Uterus (tissue), 4 donors: ENCODE data around the gene ULK4. TPM values are rescaled to one million over a fixed set of nuclear protein-coding genes. Genes with fewer than 3 reads are reported as not detected.

Experiments
- DNase-seq, 2 donors: peaks; one replicate each; pipeline ENCODE4 v3.0.0-alpha.2; 2019 to 2020
- H3K27ac ChIP-seq, 2 donors: fragments of 200-600 bp; sonication (generic); 1 replicate in 1 of 2; 2 replicates in 1 of 2; pipeline ENCODE4 v1.5.1; 2016 to 2018
- H3K27me3 ChIP-seq, 2 donors: fragments of 200-600 bp; sonication (generic); one replicate each; pipeline ENCODE4 v1.5.1; 2018 to 2019; ENCODE audit warnings: control low read depth in 1 of 2
- H3K36me3 ChIP-seq, 2 donors: fragments of 200-600 bp; sonication (generic); one replicate each; pipeline ENCODE4 v1.5.1; 2019; ENCODE audit warnings: control low read depth in 1 of 2
- H3K4me1 ChIP-seq, 2 donors: fragments of 200-600 bp; sonication (generic); one replicate each; pipeline ENCODE4 v1.5.1; 2018 to 2019; ENCODE audit warnings: control low read depth in 1 of 2
- H3K4me3 ChIP-seq, 2 donors: fragments of 200-600 bp; sonication (generic); 1 replicate in 1 of 2; 2 replicates in 1 of 2; pipeline ENCODE4 v1.5.1; 2018 to 2019; ENCODE audit warnings: mild to moderate bottlenecking in 1 of 2
- H3K9me3 ChIP-seq, 2 donors: fragments of 200-600 bp; sonication (generic); one replicate each; pipeline ENCODE4 v1.5.1; 2019; ENCODE audit warnings: control low read depth in 1 of 2
- CTCF ChIP-seq, 4 experiments: fragments of 200-600 bp in 2 of 4; fragments of 450-650 bp in 2 of 4; sonication (generic) in 2 of 4; IDR thresholded peaks; one replicate each; pipeline ENCODE4 v1.5.1; 2016 to 2019; ENCODE audit warnings: antibody characterized with exemption in 4 of 4, mild to moderate bottlenecking in 2 of 4, moderate library complexity in 1 of 4
- POLR2A ChIP-seq, 2 donors: fragments of 450-650 bp; IDR thresholded peaks; one replicate each; pipeline ENCODE4 v1.6.1; 2016; ENCODE audit warnings: antibody characterized with exemption in 2 of 2, mild to moderate bottlenecking in 1 of 2, moderate library complexity in 1 of 2
- intact Hi-C: fragments of 100-400 bp; cut with DNase I; formaldehyde crosslinking; loops from one replicate; pipeline ENCODE4 v1.15.1; 2023; ENCODE audit warnings: low total_unique reads
- total RNA-seq, 4 donors: library from RNA; depleted of rRNA in 3 of 4; stranded (reverse); fragments of >200 nt in 3 of 4; gene quantifications; one replicate each; pipeline versions ENCODE4 v1.1.0 to v1.2.4, GENCODE V29; 2014 to 2023
- donor health status: DM: yes; HTN: yes; CAD: no.

The ULK4 gene
- total RNA-seq, 4 donors from 2014 or later, result 8.7 to 118 (median 26.1) TPM

GRCh38 chr3:41523897-41524296 lies 438.0 kb downstream of the ULK4 start:
- no peak overlapping the region for H3K4me3 ChIP-seq
- H3K36me3 ChIP-seq, result no peaks in the 10 kb centered on the region
- no peaks in the 10 kb centered on the region for H3K9me3 ChIP-seq
- no peak overlapping the region for H3K27ac ChIP-seq
- TF ChIP-seq POLR2A (IDR thresholded peaks at IDR 0.05), result no peak
- TF ChIP-seq CTCF (IDR thresholded peaks at IDR 0.05), result no peak
- DNase-seq, result no peak
- intact Hi-C loops, result no loop called here
- no peaks in the 10 kb centered on the region for H3K4me1 ChIP-seq
- H3K27me3 ChIP-seq, result no peaks in the 10 kb centered on the region

GRCh38 chr3:41522612-41523011 lies 439.3 kb downstream of the ULK4 start:
- TF ChIP-seq POLR2A (IDR thresholded peaks at IDR 0.05) (no peak), CTCF (IDR thresholded peaks at IDR 0.05) (no peak)
- no peaks in the 10 kb centered on the region for H3K27me3 ChIP-seq
- no peaks in the 10 kb centered on the region for H3K9me3 ChIP-seq
- H3K4me3 ChIP-seq, result no peak overlapping the region
- H3K36me3 ChIP-seq, result no peaks in the 10 kb centered on the region
- no peaks in the 10 kb centered on the region for H3K4me1 ChIP-seq
- H3K27ac ChIP-seq, result no peak overlapping the region
- no peak for DNase-seq
- intact Hi-C loops, result no loop called here

- intact Hi-C loops, result no loop called here
- no peaks in the 10 kb centered on the region for H3K4me1 ChIP-seq
Measured at GRCh38 chr3:41521010-41521655, 440.8 kb downstream of the ULK4 start.

DNA sequence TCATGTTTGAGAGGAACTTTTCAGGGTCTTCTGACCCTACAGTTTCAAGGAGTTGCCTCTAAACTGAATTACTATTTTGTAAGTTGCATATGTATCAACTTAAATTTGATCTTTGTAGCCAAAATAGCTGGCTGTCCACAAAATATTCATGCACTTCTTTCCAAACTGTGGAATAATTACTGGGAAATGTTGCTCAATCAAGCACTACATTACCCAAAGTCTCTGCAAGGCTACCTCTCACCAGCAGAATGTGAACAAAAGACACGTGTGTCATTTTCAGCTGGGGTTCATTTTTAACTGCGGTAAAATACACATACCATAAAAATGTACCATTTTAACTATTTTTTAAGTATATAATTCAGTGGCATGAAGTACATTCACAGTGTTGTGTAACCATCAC lies 442.2 kb downstream of the ULK4 start:
- no peaks in the 10 kb centered on the region for H3K36me3 ChIP-seq
- no peak overlapping the region for H3K27ac ChIP-seq
- DNase-seq, result no peak
- H3K4me1 ChIP-seq, result no peaks in the 10 kb centered on the region
- H3K4me3 ChIP-seq, result no peak overlapping the region
- no peak for TF ChIP-seq CTCF (IDR thresholded peaks at IDR 0.05)
- no peak for TF ChIP-seq POLR2A (IDR thresholded peaks at IDR 0.05)
- H3K9me3 ChIP-seq, result no peaks in the 10 kb centered on the region
- no peaks in the 10 kb centered on the region for H3K27me3 ChIP-seq
- intact Hi-C loops, result no loop called here

More at GRCh38 chr3:41521010-41521655, 440.8 kb downstream of the ULK4 start:
- Histone ChIP-seq H3K9me3 (no peaks in the 10 kb centered on the region), H3K36me3 (no peaks in the 10 kb centered on the region), H3K27me3 (no peaks in the 10 kb centered on the region), H3K4me3 (no peak overlapping the region), H3K27ac (no peak overlapping the region)
- TF ChIP-seq CTCF (IDR thresholded peaks at IDR 0.05), result no peak
- TF ChIP-seq POLR2A (IDR thresholded peaks at IDR 0.05), result no peak
- DNase-seq, result no peak

GRCh38 chr3:41518626-41519025 lies 443.3 kb downstream of the ULK4 start:
- intact Hi-C loops, result no loop called here
- Histone ChIP-seq H3K9me3 (no peaks in the 10 kb centered on the region), H3K36me3 (no peaks in the 10 kb centered on the region), H3K27me3 (no peaks in the 10 kb centered on the region), H3K4me1 (no peaks in the 10 kb centered on the region), H3K27ac (no peak overlapping the region), H3K4me3 (no peak overlapping the region)
- DNase-seq, result no peak
- TF ChIP-seq POLR2A (IDR thresholded peaks at IDR 0.05) (no peak), CTCF (IDR thresholded peaks at IDR 0.05) (no peak)
